PC-9 (cell line): ENCODE results near the gene SULT1B1.

Experiments
- EZH2 ChIP-seq: fragments of 200-600 bp; sonication (generic); IDR thresholded peaks from 2 replicates; pipeline ENCODE4 v1.8.0; 2017; ENCODE audit warnings: antibody characterized with exemption, low read depth
- TF ChIP-seq, protein P1 (sequence below): fragments of 200-600 bp; sonication (generic); conservative IDR thresholded peaks from 2 replicates; pipeline ENCODE4 v1.6.1; 2017; ENCODE audit warnings: mixed run types, antibody characterized with exemption, mild to moderate bottlenecking, moderate library complexity

DNA sequence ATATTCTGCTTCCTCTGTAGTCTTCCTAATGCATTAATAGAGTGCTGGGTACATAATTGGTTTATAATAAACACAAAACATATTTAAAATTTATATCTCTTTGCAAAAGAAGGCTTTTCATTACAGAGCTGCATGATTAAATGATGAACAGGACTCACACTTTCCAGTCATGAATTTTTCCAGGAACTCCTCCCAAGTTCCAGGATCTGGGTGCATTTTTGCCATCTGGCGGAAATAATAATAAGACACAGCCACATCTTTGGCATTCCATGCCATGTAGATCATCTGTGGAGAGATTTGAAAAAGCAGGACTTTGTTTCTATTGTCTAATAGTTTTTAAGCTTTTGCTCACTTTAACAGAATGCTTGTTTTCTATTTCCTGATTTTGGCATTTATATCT lies 40.2 kb upstream of the SULT1B1 start:
- TF ChIP-seq, protein P1, sequence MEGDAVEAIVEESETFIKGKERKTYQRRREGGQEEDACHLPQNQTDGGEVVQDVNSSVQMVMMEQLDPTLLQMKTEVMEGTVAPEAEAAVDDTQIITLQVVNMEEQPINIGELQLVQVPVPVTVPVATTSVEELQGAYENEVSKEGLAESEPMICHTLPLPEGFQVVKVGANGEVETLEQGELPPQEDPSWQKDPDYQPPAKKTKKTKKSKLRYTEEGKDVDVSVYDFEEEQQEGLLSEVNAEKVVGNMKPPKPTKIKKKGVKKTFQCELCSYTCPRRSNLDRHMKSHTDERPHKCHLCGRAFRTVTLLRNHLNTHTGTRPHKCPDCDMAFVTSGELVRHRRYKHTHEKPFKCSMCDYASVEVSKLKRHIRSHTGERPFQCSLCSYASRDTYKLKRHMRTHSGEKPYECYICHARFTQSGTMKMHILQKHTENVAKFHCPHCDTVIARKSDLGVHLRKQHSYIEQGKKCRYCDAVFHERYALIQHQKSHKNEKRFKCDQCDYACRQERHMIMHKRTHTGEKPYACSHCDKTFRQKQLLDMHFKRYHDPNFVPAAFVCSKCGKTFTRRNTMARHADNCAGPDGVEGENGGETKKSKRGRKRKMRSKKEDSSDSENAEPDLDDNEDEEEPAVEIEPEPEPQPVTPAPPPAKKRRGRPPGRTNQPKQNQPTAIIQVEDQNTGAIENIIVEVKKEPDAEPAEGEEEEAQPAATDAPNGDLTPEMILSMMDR: no peak
- TF ChIP-seq EZH2: no peak
